Fibroblast of skin of right quadriceps (primary cell): ENCODE data around the gene NCKAP5.
A peak's percentile ranks its signal among the peaks of the same experiment; 100 is the strongest.

Source experiments
- DNase-seq: peaks from one replicate; pipeline ENCODE4 v3.0.0-alpha.2; 2013

Gene NCKAP5

DNA sequence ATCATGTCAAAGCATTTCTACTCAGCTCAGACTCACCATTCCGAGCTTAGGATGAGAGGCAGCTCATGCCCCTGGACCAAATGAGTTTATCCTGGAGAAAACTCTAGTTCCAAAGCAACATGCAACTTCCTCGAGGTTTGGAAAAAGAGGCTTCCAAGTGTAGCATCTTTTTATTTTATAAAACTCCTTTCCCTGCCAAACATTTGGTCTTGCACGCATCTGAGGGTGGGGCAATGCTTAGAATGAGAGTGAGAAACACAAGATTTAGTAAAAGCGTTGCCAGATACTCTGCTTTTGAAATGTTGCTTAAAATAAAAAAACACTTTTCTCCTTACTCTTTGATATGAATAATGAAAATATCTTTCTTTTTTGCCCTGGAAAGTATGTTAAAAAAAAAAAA lies 151.5 kb downstream of the NCKAP5 start:
- no peak for DNase-seq

DNA sequence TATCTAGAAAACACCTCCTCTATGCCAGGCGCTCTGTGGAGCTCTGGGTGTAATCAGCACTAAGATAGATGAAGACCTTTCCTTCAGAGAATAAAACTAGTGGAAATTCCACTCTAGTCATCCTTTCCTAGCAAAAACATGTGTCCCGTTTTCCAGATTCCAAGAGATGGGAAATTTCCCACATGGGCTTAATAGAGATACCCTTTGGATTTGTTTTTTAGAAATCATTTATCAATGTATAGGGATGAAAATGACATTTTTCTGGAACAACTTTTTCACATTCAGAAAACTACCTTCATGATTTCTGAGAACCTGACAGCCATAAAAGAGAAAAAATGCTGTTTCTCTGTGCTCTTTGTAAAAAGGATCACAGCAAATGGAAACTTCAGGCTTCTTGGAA lies 152.1 kb downstream of the NCKAP5 start:
- DNase-seq, result no peak

DNA sequence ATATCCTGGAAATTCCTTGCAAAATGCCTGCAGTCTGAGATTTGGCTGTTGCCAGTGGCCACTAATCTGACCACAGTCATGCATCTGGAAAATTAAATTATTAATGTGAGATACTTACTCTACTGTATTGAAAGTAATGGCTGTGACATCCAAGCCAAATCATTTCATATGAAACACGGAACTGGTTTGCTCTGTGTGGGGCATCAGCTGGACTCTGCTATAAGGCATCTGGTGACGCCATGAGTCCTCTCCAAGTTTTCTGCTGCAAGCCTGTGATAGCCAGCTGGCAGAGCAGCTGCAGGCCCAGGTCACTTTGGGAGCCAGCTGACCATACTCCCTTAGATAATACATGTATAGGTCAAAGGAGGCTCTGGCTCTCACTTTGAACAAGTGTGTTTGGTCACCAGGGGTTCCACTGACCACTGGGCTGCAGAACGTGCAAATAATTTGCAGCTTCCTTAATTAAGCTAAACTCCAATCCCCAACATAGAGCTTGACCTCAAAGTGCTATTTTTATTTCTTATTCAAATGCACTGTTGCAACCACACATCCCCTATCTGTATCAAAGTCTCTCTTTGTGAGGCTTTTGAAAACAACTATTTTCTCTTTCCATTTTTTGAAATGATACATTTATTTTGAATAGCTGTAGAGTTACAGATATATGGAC lies 152.9 kb downstream of the NCKAP5 start:
- DNase-seq, result no peak

DNA sequence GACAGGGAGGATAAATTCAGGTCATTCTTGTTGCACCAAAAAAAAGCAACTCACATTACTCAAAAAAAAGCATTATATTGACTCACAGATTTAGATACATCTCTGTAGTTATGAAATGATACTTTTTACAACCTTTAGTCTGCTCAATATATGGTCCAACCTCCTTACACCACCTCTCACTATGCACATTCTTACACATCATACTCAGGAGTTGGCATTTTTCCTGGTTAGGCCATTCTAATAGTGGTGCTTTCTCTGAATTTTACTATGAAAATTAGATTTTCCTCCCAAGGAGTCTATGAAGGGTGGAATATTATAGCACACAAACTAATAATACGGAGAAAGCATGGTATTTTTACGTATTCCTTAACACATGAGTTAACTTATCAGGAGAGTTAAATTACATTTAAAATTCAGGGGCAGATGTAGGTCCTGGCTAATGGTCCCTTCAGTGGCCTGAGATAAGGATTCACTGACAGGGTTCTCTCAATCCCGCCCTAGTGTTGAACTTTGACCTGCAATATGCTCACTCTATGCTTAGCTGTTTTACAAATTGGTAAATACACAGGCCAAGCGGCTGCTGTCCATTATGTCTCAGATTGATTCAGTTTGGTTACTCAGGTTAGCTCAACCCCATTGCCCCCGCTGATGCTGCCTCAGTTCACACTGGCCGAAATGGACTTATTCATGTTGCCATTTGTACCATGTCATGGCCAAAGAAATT lies 153.6 kb downstream of the NCKAP5 start:
- DNase-seq, result peak; percentile 49

DNA sequence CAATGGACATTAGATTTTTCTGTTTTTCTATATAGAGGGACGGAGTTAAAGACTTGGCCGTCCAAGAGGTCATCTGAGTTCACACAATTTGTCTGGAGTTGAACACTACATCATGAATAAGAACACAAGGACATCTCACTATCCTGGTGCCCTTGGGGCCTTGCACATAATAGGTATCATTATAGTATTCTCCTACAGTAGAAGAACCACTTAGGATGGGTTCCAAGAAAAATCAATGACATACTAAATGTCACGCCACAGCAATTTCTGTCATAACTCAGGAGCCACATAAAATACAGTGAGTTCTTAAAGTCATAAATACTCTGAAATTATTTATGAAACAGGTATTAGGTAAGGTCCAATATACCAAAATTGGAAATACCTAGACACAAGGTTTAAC lies 154.4 kb downstream of the NCKAP5 start:
- no peak for DNase-seq

DNA sequence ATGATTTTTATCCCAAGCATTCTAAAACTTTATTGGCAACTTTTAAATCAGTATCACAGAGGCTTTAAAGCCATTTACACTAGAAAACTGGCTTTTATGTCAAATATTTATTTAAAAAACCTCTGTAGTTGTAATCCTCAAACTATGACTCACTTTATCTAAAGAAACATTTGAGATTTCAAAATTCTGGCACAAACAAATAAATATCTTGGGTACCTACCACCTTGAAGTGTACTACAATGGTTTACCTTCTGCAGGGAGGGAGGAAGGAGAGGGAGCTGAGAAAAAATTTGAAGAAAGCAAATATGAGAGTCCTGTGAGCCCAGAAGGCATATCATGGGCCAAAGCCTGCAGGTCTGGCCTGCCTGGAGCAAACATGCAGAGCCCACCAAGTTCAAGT lies 155.6 kb downstream of the NCKAP5 start:
- no peak for DNase-seq

DNA sequence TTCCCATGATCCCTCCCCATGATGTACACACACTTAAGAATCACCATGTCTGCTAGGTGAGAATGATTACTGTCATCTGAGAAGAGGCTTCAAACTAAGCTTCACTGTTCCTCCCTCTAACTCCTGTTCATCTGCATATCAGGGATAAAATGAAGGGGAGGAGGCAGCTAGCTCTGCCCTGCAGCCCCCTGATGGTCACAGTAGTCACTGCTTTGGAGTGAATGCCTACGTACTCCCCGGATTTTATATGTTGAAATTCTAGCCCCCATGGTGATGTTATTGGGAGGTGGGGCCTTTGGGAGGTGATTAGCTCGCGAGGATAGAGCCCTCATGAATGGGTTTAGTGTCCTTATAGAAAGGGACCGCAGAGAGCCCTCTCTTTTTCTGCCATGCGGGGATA lies 156.4 kb downstream of the NCKAP5 start:
- no peak for DNase-seq

DNA sequence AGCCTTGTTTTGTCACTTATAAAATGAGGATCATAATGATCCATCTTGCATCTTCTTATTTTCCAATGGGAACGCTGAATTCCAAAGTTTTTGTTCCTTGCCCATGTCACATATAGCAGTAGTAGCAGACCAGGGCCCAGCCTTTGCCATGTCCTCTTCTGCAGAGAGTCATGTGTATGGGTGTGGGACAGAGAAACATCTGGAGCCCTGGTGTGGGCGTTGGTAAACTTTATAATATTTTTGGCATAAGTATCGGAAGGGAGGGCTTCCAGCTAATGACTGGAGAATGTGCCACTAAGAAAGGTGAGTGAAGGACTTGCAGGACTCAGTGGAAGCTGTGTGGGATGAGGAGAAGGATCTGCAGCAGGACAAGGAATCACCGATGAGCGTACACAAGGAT lies 157.2 kb downstream of the NCKAP5 start:
- no peak for DNase-seq

DNA sequence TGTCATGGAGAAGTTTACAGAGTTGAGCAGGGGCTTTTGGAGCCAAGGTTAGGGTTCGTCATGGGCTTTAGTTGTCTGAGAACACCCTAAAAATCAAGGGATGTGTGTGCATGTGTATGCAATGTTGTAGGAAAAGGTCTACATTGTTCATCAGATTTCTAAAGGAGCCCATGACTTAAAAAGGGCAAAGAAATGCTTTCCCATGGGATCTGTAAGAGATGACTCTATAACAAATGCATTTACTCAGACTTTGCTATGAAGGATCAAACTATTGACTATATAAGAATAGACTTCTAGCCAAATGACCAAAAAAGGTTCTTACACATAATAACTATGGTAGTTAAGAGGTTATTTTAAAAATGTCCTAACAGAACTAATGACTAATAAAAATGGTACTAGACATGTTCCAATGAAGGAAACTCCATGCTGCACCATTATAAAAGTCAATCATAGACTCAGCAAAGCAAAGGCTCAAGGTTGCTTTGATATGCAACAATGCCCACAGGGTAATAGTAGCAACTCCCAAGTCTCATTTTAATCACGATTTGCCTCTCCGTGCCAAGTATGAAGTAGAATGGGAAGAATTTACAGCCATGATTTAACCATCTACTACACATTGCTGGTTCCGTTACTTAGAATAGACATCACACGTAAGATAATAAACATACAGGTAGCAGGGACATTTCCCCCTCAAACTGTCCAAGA lies 158.5 kb downstream of the NCKAP5 start:
- DNase-seq, result no peak

DNA sequence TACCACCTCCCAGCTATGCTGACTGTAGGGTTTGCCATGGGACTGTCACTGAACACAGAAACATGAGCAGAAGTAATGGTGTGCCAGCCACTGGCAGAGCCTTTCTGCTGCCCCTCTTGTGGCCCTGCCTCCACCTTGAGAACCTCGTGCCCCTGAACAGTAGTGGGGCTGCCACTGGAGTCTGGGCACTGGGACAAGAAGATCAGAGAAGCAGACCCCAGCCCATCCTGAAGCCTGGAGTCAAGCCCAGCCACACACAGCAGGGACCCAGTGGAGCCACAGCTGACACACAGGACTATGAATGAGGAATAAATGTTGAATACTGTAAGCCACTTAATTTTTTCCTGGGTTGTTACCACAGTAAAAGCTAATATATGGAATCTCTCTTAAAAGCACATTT lies 159.6 kb downstream of the NCKAP5 start:
- no peak for DNase-seq

DNA sequence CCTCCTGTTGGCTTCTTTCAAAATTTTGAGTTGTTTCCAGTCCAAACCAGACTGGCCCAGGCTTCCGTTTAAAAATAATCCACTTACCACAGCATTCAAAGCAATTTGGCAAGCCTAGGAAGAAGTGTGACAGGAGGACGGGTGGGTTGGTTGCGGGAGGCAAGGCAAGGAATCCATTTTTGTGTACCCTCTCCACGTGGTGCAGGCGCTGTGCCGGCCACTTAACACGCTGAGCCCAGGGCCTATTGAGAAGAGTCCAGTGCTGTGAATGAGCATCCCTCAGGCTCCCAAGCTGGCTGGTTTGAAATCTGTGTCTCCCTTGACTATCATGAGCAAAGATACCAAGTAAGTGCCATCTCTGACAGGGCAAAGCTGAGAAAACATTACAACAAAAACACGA lies 160.9 kb downstream of the NCKAP5 start:
- no peak for DNase-seq

DNA sequence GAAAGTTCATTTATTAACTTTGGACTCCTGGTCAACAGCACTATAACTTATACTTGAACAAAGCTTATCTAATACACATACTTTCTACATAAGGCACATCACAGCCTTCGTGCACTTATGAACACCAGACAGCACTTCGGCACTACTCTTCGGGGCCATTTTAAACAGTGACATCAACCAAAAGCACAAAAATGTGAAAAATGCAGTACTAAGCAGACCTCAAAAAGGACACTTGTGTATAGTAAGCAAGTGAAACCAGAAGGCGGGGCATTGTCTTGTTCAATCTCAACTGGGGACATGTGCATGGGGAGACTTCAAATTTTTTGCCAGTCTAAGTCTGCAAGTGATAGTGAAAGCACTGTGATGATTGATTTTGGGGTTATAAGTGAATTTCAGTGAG lies 163.0 kb downstream of the NCKAP5 start:
- DNase-seq, result no peak

DNA sequence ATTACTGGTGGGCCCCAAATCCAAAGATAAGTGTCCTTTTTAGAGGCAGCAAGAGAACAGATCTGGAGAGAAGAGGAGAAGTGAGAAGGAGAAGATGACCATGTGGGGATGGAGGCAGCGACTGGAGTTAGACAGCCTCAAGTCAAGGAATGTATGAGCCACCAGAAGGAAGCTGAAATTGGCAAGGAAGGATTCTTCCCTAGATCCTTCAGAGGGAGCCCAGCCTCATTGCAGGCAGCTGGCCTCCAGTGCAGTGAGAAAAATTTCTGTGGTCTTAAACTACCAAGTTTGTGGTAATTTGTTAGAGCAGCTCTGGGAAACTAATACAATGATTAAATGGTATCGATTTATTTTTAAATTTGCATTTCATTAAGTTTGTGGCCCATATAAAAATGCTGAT lies 167.9 kb downstream of the NCKAP5 start:
- DNase-seq, result no peak

DNA sequence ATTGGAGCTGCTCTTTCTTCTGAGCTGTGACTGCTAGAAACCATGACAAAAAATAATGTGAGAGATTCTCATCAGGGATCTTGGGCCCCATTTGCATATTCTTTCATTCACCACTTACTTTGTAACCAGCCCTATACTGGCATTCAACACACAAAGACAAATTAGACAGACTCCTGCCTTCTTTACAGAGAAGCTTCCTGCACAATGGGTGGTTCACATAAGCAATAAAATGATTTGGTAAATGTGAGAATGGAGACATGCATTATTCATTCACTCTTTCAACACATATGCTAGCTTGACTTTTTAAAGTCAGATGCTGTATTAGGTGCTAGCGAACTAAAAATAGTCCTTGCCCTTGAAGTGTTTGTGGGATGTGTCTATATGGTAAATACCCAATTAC lies 174.4 kb downstream of the NCKAP5 start:
- no peak for DNase-seq

DNA sequence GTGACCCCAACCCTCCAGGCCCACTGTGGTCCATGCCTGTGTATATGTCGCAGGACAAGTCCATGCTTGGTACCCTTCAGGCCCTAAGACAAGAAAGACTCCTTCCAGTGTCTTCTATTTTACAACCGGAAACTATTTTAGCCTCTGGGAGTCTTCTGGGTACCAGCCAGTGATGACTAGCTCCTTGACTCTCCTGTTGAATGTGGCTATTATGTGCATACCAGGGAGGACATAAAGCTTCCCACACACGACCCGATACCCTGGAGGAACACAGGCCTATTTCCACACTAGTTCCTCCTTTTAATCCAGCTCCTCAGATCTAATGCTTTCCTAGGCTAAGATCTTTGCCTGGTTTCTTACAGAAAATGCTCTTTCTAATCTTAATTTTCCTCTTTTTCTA lies 178.1 kb downstream of the NCKAP5 start:
- DNase-seq, result peak; percentile 17

DNA sequence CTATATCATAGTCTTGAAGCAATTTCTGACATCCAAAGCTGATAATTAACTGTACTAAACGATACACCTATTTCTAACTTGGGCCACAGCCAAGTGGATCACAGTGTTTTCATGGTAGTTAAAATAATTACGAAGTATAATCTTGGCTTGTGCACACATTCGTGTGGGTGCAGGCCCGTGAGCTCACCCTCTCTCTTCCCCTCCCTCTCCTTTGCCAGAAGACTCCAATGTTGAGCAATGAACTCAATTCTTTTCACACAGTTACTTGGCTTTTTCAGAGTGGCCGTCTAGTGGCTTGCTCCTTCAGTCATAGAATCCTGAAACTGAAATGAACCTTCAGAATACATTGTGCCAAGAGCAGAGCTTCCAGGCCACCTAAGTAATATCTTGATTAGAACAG lies 178.7 kb downstream of the NCKAP5 start:
- DNase-seq, result no peak

DNA sequence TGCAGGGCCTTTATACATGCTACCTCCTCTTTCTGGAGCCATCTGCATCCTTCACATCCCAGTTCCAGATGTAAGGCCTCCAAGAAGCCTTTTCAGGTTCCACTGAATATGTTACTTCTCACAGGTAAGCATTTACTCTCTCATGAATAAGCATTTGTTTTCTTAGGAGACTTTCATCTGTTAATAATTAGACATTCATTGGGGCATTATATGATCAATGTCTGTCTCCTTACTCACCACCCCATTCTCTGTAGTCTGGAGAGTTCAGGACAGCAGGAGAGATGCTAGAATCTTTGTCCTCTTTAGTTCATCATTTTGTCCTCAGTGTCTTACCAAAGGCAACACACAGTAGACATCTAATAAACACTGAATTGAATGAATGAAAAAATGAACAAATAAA lies 185.7 kb downstream of the NCKAP5 start:
- DNase-seq, result no peak

DNA sequence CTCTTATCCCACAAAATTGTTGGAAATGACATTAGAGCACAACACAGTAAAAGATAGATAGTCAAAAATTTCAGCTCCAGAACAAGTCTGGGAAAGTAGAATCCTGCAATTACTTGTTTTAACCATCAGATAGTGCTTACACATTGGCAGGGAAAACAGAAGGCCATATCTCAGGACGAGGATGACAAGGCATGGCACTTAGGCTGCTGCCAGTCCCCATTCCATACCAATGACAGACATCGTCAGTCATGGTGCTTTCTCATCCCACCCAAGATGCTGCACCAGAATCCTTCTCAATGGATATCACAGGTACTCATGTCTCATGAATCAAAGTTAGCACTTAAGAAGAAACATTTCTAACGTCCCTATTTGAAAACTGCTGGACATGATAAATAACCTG lies 187.3 kb downstream of the NCKAP5 start:
- no peak for DNase-seq

DNA sequence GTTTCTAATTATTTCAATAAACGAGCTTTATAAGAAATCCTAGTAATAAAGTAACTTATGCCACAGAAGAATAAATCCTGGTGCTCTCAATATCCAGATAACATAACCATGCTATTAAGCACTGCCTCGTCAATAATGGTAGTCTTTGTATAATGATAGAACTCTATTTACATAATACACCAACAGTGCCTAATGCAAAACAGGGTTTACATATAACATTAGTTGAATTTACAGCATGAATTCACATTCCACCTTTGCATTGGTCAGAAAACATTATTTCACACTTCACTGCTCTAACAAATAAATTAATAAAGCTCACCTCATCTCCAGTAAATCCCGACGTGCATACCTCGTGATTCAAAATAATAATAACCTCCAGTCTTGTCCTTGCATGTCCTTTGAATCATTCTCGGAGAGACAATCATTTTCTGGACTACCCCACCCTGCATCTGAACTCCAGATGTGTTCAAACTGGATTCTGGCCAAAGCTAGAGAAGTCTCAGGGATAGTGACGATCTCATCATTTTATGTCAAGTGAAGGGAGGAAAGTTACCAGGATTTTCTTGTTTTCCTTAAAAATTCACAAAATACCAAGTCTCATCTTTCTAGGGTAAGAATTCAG lies 189.2 kb downstream of the NCKAP5 start:
- peak; percentile 44 for DNase-seq

DNA sequence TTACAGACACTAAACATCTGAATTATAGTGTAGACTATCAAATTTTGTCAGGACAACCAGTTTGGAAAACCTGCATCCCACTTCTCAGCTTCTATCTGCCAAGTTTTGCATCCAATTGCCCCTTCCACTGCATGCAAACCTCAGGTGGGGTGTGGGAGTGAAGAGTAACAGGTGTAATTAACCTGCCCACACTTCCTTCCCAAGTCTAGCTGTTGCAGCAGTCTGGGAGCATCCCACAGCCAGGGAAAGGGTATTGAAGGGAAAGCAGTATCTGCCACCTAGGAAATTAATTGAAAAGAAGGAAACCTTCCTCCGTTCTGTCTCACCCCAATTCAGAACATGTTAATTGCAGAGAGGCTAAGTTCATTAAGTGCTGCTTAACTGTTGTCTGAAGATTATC lies 189.9 kb downstream of the NCKAP5 start:
- no peak for DNase-seq

DNA sequence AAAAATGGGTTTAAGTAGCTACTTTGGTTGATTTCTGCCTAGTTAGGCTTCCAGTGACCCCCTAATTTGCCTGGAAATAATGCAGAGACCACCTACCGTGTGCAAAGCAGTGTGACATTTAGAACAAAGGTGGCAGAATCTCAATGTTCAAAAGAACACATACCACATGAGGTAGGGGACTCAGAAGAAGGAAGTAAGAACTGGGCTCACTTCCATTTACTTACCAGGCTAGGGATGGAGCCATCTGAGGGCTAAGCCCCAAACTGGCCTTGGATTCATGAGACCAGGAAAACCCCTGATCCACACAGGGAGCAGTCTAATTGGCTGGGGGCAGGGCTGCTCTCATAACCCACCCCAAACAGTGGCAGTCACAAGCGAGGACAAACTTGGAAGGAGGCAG lies 190.7 kb downstream of the NCKAP5 start:
- DNase-seq, result no peak

DNA sequence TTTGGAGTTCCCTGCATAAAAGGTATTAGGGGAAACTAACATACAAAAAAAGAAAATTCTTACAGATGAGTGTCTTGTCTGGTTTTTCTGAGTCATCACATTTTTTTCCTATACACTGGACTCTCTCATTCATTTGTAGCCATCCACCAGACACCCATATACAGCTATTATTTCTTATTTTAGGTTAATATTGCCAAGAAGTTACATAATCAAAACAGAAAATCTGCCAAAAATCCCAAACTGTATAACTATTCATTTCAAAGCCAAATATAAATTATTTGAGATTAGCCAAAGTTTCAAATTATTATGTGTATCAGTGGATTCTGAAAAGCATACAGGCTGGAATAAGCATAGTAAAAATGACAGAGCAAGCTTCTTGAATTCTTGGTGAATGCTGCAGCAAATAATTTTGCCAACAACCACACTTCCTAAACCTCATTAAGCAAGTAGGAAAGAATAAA lies 191.2 kb downstream of the NCKAP5 start:
- DNase-seq, result peak; percentile 81

DNA sequence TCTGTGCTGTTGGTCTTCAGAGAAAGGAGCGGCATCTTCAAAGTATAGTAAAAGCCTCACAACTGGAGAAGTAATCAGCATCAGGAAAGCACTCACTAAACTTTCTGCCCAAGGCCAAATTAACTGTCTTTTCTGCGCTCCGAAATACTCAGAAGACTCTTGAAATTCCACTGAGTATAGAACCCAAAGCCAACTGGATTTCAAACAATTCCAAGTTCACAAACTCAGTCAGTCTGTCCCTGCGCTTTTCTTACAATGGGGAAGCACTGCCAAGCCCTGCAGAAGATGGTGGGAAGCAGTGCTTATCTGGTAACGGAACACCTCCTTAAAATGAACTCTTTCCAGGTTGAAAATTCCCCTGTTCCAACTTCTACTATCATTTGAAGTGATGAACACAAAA lies 193.5 kb downstream of the NCKAP5 start:
- DNase-seq, result no peak

DNA sequence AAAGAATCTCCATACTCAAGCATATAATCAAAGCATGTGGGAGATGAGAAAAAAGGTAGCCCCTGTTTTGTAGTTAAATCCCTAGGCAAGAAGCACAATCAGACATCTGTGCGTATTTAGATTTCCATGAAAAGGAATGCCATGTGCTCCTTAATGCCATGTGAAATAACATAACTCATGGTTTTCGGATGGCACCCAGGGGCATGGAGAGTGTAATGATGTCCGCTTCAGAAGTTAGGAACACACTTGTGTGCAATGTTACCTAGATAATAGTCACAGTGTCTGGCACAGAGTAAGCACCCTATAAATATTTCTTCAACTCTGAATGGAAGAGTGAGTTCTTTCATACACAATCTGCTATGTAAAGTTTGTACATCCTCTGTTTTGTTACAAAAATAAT lies 197.0 kb downstream of the NCKAP5 start:
- no peak for DNase-seq
